Measurements from ENCODE around the gene MINDY4.
A peak's percentile ranks its signal among the peaks of the same experiment; 100 is the strongest.

MINDY4 gene

GRCh38 chr7:30874656-30875302, 103.6 kb downstream of the MINDY4 start:
- DNase-seq, result no peak

GRCh38 chr7:30877015-30877769, 106.0 kb downstream of the MINDY4 start:
- DNase-seq, result no peak

- DNase-seq, result no peak
Observed at GRCh38 chr7:30877993-30878392, 106.8 kb downstream of the MINDY4 start.

GRCh38 chr7:30879139-30880124, 108.2 kb downstream of the MINDY4 start:
- DNase-seq, result peak in 3 of 56 donors; percentile 16 to 44 (median 32)

GRCh38 chr7:30880125-30880720, 109.0 kb downstream of the MINDY4 start:
- DNase-seq, result no peak

- DNase-seq, result no peak
Observed at GRCh38 chr7:30880941-30881340, 109.7 kb downstream of the MINDY4 start.

GRCh38 chr7:30881448-30881847, 110.2 kb downstream of the MINDY4 start:
- no peak for DNase-seq

GRCh38 chr7:30884881-30885280, 113.7 kb downstream of the MINDY4 start:
- no peak for DNase-seq

- DNase-seq, result no peak
Observed at GRCh38 chr7:30886608-30887011, 115.4 kb downstream of the MINDY4 start.

- no peak for DNase-seq
Observed at GRCh38 chr7:30887464-30887872, 116.3 kb downstream of the MINDY4 start.

- DNase-seq, result peak in 19 of 56 donors; percentile 10 to 66 (median 35)
Observed at GRCh38 chr7:30888747-30889146, 117.5 kb downstream of the MINDY4 start.

- DNase-seq, result no peak
Observed at GRCh38 chr7:30890226-30890625, 119.0 kb downstream of the MINDY4 start.

GRCh38 chr7:30893357-30893756, 122.1 kb downstream of the MINDY4 start:
- peak in 8 of 56 donors; percentile 7 to 48 (median 18) for DNase-seq

- no peak for DNase-seq
Observed at GRCh38 chr7:30894009-30894408, 122.8 kb downstream of the MINDY4 start.

- DNase-seq, result no peak
Observed at GRCh38 chr7:30894866-30895605, 123.8 kb downstream of the MINDY4 start.

GRCh38 chr7:30896036-30896435, 124.8 kb downstream of the MINDY4 start:
- peak in 3 of 56 donors; percentile 12 to 14 (median 13) for DNase-seq

GRCh38 chr7:30896783-30897637, 125.8 kb downstream of the MINDY4 start:
- DNase-seq, result no peak

- no peak for DNase-seq
Observed at GRCh38 chr7:30897770-30898169, 126.6 kb downstream of the MINDY4 start.

GRCh38 chr7:30898411-30898810, 127.2 kb downstream of the MINDY4 start:
- peak in 18 of 56 donors; percentile 9 to 50 (median 21) for DNase-seq

Data from nucleus accumbens (tissue), 56 donors.